ENCODE data around the gene RLN3. TPM values are rescaled to one million over a fixed set of nuclear protein-coding genes. Genes with fewer than 3 reads are reported as not detected.

The RLN3 gene
- total and polyA plus RNA-seq, 2 of the 8 experiments (the other 6 are each of a cell fraction or from before 2014, with no cell fraction given) = not detected

DNA sequence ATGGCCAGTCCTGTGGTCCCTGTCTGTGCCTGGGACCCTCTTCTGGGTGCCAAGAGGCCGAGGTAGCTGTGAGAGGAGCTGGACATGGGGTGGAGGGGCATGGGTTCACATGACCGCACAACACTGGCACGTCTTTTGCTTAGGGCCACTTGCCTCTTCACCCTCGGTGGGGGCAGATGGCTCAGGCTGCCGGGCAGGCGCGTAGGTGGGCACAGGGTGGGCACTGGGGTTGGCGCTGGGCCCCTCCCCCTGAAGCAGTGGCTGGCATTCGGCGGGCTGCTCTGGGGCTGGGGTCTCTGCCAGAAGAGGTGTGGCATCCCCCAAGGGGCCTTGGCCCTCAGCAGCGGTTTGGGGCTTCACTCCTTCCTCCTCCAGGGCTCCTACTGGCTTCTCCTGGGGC lies 25.6 kb downstream of the RLN3 start:
- H3K4me2 ChIP-seq (ENCODE audit: insufficient read depth in 1 of 2, low read depth in 2 of 2, low read length in 2 of 2) = no peak overlapping the region
- H3K14ac ChIP-seq (ENCODE audit: insufficient read length) = no peak overlapping the region
- H4K5ac ChIP-seq (ENCODE audit: insufficient read length, low read depth, low read length) = no peak overlapping the region
- peaks cover 11% of the 10 kb centered on the region; the same call in 1 of the 2 replicates for H3K23me2 ChIP-seq (ENCODE audit: low read depth, low read length)
- no peak overlapping the region for H3K4ac ChIP-seq (replicated peaks; ENCODE audit: insufficient read length, low read depth, low read length)
- H2AFZ ChIP-seq (ENCODE audit: low read length) = no peak overlapping the region
- no peak overlapping the region for H2BK120ac ChIP-seq (replicated peaks; ENCODE audit: low read depth, low read length)
- H3K23ac ChIP-seq (ENCODE audit: insufficient read length) = no peak overlapping the region
- H3K27me3 ChIP-seq (replicated peaks in 1 of 4; ENCODE audit: control insufficient read depth in 3 of 4, extremely low read depth in 1 of 4, insufficient read depth in 3 of 4, low read length in 3 of 4) = peaks cover 3 to 8% (median 6%) of the 10 kb centered on the region in 4 experiments
- H3K56ac ChIP-seq (replicated peaks; ENCODE audit: insufficient read length, low read depth, low read length) = no peak overlapping the region
- H3K27ac ChIP-seq (ENCODE audit: low read depth, low read length) = no peak overlapping the region
- 85% methylated on average over 11 of the region's 11 CpGs; no CpG with 5 or more reads in 1 of the 2 experiments for WGBS, 2 experiments (ENCODE audit: extremely low coverage in 1 of 2, insufficient coverage in 1 of 2, insufficient read length in 1 of 2, insufficient replicate concordance in 2 of 2, low coverage in 1 of 2, low lambda C conversion rate in 2 of 2, missing lambda C conversion rate in 1 of 2)
- no peaks in the 10 kb centered on the region for H3K79me1 ChIP-seq (ENCODE audit: low read depth, low read length)
- H3K4me3 ChIP-seq (ENCODE audit: extremely low read depth in 1 of 4, insufficient read depth in 2 of 4, low read depth in 3 of 4, low read length in 4 of 4) = no peak overlapping the region
- no peak overlapping the region for H4K8ac ChIP-seq (ENCODE audit: extremely low read depth, insufficient read depth, low read length)
- no peaks in the 10 kb centered on the region for H3K36me3 ChIP-seq (ENCODE audit: control insufficient read depth in 2 of 4, insufficient read depth in 4 of 4, low read length in 3 of 4)
- peaks cover 0 to 6% (median 2%) of the 10 kb centered on the region in 4 experiments; a peak in 4 of 7 replicates for H3K4me1 ChIP-seq (replicated peaks in 1 of 4; ENCODE audit: control insufficient read depth in 3 of 4, insufficient read depth in 4 of 4, low read length in 3 of 4)
- no peak overlapping the region for H2BK20ac ChIP-seq (ENCODE audit: low read length)
- H2BK15ac ChIP-seq (ENCODE audit: low read length) = no peak overlapping the region
- H2AK5ac ChIP-seq (ENCODE audit: low read depth, low read length) = no peak overlapping the region
- CTCF ChIA-PET (ENCODE audit: partially characterized antibody) = interaction anchor here (0.5 to 9.9 kb wide), 9 partner anchors 12 to 171 kb away, joined by 3 to 66 read pairs (median 5); partner anchors contain the start of gene MISP3
- no peaks in the 10 kb centered on the region for H4K20me1 ChIP-seq (replicated peaks in 1 of 2; ENCODE audit: control insufficient read depth in 1 of 2, insufficient read depth in 2 of 2, low read length in 2 of 2)
- DNase-seq (ENCODE audit: low read depth in 1 of 2, low spot score in 2 of 2) (no peak), FAIRE-seq (no peak)
- POLR2A ChIA-PET (ENCODE audit: partially characterized antibody) = interaction anchor here (1.1 to 1.8 kb wide), 3 partner anchors 8 to 91 kb away, joined by 3 to 5 read pairs (median 4); partner anchors contain the start of gene RFX1
- H3K79me2 ChIP-seq (ENCODE audit: control insufficient read depth in 1 of 2, insufficient read depth in 2 of 2, low read length in 2 of 2) = no peaks in the 10 kb centered on the region
- no peak overlapping the region for H2BK12ac ChIP-seq (ENCODE audit: low read depth, low read length)
- no peak for TF ChIP-seq GABPA (IDR thresholded peaks at IDR 0.05; ENCODE audit: borderline replicate concordance, insufficient read depth, low read length)
- no peak for TF ChIP-seq ASH2L (IDR thresholded peaks at IDR 0.05; ENCODE audit: low read length)
- TF ChIP-seq RAD21 (IDR thresholded peaks at IDR 0.05 in 1 of 2, conservative IDR thresholded peaks at IDR 0.05 in 1 of 2; ENCODE audit: low read depth in 2 of 2, low read length in 2 of 2) = no peak
- TF ChIP-seq TAF1 (IDR thresholded peaks at IDR 0.05; ENCODE audit: low read depth, low read length) = no peak
- H2BK5ac ChIP-seq (ENCODE audit: low read depth, low read length) = no peak overlapping the region
- no peak overlapping the region for H4K91ac ChIP-seq (replicated peaks; ENCODE audit: insufficient read length, low read length)
- no peaks in the 10 kb centered on the region; a peak in 1 of 4 replicates for H3K9me3 ChIP-seq (ENCODE audit: insufficient read depth in 2 of 2, low read depth in 1 of 2, low read length in 1 of 2)
- no peak overlapping the region for H3K18ac ChIP-seq (ENCODE audit: extremely low read depth, low read length)
- H3K9ac ChIP-seq (replicated peaks in 1 of 4; ENCODE audit: extremely low read depth in 1 of 4, low read depth in 3 of 4, low read length in 3 of 4) = no peak overlapping the region
